Tibial nerve (tissue), 4 donors: ENCODE data around the gene ERV3-1. TPM values are rescaled to one million over a fixed set of nuclear protein-coding genes. Genes with fewer than 3 reads are reported as not detected.

Experiments
- DNase-seq, 2 donors: peaks; one replicate each; pipeline ENCODE4 v3.0.0-alpha.2; 2019; ENCODE audit warnings: low spot score in 2 of 2
- H3K27ac ChIP-seq, 4 donors: fragments of 200-600 bp; sonication (generic) in 3 of 4; one replicate each; pipeline ENCODE4 v1.5.1; 2017 to 2019; ENCODE audit warnings: mild to moderate bottlenecking in 1 of 4
- H3K27me3 ChIP-seq, 2 donors: fragments of 200-600 bp; sonication (generic) in 1 of 2; one replicate each; pipeline versions ENCODE4 v1.5.1 to v1.6.0; 2017 to 2019
- H3K36me3 ChIP-seq, 3 donors: fragments of 200-600 bp; sonication (generic); one replicate each; pipeline ENCODE4 v1.5.1; 2018 to 2019
- H3K4me1 ChIP-seq, 4 donors: fragments of 200-600 bp; sonication (generic) in 3 of 4; one replicate each; pipeline ENCODE4 v1.5.1; 2017 to 2019
- H3K4me3 ChIP-seq, 4 donors: fragments of 200-600 bp; sonication (generic) in 3 of 4; one replicate each; pipeline ENCODE4 v1.5.1; 2017 to 2019; ENCODE audit warnings: mild to moderate bottlenecking in 1 of 4, moderate library complexity in 1 of 4
- H3K9me3 ChIP-seq, 4 donors: fragments of 200-600 bp; sonication (generic) in 3 of 4; one replicate each; pipeline ENCODE4 v1.5.1; 2017 to 2019
- CTCF ChIP-seq, 5 experiments: fragments of 200-600 bp in 3 of 5; fragments of 450-650 bp in 2 of 5; sonication (generic) in 3 of 5; IDR thresholded peaks; one replicate each; pipeline ENCODE4 v1.5.1; 2016 to 2019; ENCODE audit warnings: antibody characterized with exemption in 5 of 5, mild to moderate bottlenecking in 3 of 5, moderate library complexity in 2 of 5
- EP300 ChIP-seq, 2 donors: sonication (generic); formaldehyde crosslinking; IDR thresholded peaks; one replicate each; pipeline ENCODE4 v1.6.1; 2017; ENCODE audit warnings: antibody characterized with exemption in 2 of 2, mild to moderate bottlenecking in 1 of 2
- POLR2A ChIP-seq, 2 donors: fragments of 450-650 bp; IDR thresholded peaks; one replicate each; pipeline ENCODE4 v1.6.1; 2017; ENCODE audit warnings: antibody characterized with exemption in 2 of 2, mild to moderate bottlenecking in 2 of 2, moderate library complexity in 2 of 2
- WGBS, 2 donors: methylation state at CpG; one replicate each; pipeline ENCODE4 v1.1.5; 2018; 5-methylcytosine and 5-hydroxymethylcytosine counted together
- total RNA-seq, 4 donors: library from RNA; depleted of rRNA; stranded (reverse); fragments of >200 nt; gene quantifications; one replicate each; pipeline ENCODE4 v1.1.0, GENCODE V29; 2016

The ERV3-1 gene
- total RNA-seq, 4 donors from 2014 or later = 19.2 to 33.9 (median 19.7) TPM

- TF ChIP-seq EP300 (IDR thresholded peaks at IDR 0.05) (no peak), CTCF (IDR thresholded peaks at IDR 0.05) (no peak), POLR2A (IDR thresholded peaks at IDR 0.05) (no peak)
- peaks cover 0 to 5% (median 0%) of the 10 kb centered on the region in 4 donors for H3K4me1 ChIP-seq
- no peak overlapping the region for H3K27ac ChIP-seq
- no peaks in the 10 kb centered on the region for H3K27me3 ChIP-seq
- H3K4me3 ChIP-seq = no peak overlapping the region
- DNase-seq = no peak
- peaks cover 0 to 48% (median 0%) of the 10 kb centered on the region in 4 donors for H3K9me3 ChIP-seq
- 74 to 88% methylated on average over 8 of the region's 8 CpGs for WGBS, 2 donors
- peaks cover 0 to 49% (median 0%) of the 10 kb centered on the region in 3 donors for H3K36me3 ChIP-seq
These were observed 8.5 kb downstream of the ERV3-1 start for GRCh38 chr7:64997927-64998391.

- DNase-seq = no peak
- H3K9me3 ChIP-seq = peaks cover 0 to 55% (median 0%) of the 10 kb centered on the region in 4 donors
- TF ChIP-seq POLR2A (IDR thresholded peaks at IDR 0.05) (no peak), EP300 (IDR thresholded peaks at IDR 0.05) (no peak), CTCF (IDR thresholded peaks at IDR 0.05) (no peak)
- no peak overlapping the region for H3K4me3 ChIP-seq
- no peaks in the 10 kb centered on the region for H3K27me3 ChIP-seq
- H3K4me1 ChIP-seq = no peaks in the 10 kb centered on the region
- H3K27ac ChIP-seq = no peak overlapping the region
- WGBS, 2 donors = 93 to 98% methylated on average over 12 of the region's 12 CpGs
- peaks cover 0 to 54% (median 0%) of the 10 kb centered on the region in 3 donors for H3K36me3 ChIP-seq
These were observed 9.2 kb downstream of the ERV3-1 start for GRCh38 chr7:64997164-64997908.

- H3K36me3 ChIP-seq = peaks cover 0 to 59% (median 0%) of the 10 kb centered on the region in 3 donors
- H3K27ac ChIP-seq = no peak overlapping the region
- TF ChIP-seq EP300 (IDR thresholded peaks at IDR 0.05) (no peak), CTCF (IDR thresholded peaks at IDR 0.05) (no peak), POLR2A (IDR thresholded peaks at IDR 0.05) (no peak)
- whole genome bisulfite sequencing, 2 donors = 97% methylated on average over 2 of the region's 2 CpGs
- H3K4me1 ChIP-seq = no peaks in the 10 kb centered on the region
- no peak overlapping the region for H3K4me3 ChIP-seq
- H3K9me3 ChIP-seq = peaks cover 0 to 65% (median 2%) of the 10 kb centered on the region in 4 donors
- no peaks in the 10 kb centered on the region for H3K27me3 ChIP-seq
- DNase-seq = no peak
These were observed 10.2 kb downstream of the ERV3-1 start for GRCh38 chr7:64996305-64996704.

- 98 to 99% methylated on average over 7 of the region's 7 CpGs for whole genome bisulfite sequencing, 2 donors
- Histone ChIP-seq H3K27ac (no peak overlapping the region), H3K4me3 (no peak overlapping the region), H3K27me3 (no peaks in the 10 kb centered on the region), H3K9me3 (peaks cover 0 to 81% (median 6%) of the 10 kb centered on the region in 4 donors), H3K4me1 (no peaks in the 10 kb centered on the region), H3K36me3 (peaks cover 0 to 67% (median 0%) of the 10 kb centered on the region in 3 donors)
- no peak for DNase-seq
- no peak for TF ChIP-seq EP300 (IDR thresholded peaks at IDR 0.05)
- no peak for TF ChIP-seq CTCF (IDR thresholded peaks at IDR 0.05)
- no peak for TF ChIP-seq POLR2A (IDR thresholded peaks at IDR 0.05)
These were observed 12.6 kb downstream of the ERV3-1 start for GRCh38 chr7:64993901-64994300.

GRCh38 chr7:64992971-64993370 lies 13.5 kb downstream of the ERV3-1 start:
- no peak overlapping the region for H3K27ac ChIP-seq
- no peaks in the 10 kb centered on the region for H3K4me1 ChIP-seq
- no peak overlapping the region for H3K4me3 ChIP-seq
- no peak for TF ChIP-seq EP300 (IDR thresholded peaks at IDR 0.05)
- no peak for TF ChIP-seq CTCF (IDR thresholded peaks at IDR 0.05)
- no peak for TF ChIP-seq POLR2A (IDR thresholded peaks at IDR 0.05)
- 87 to 94% methylated on average over 5 of the region's 5 CpGs for WGBS, 2 donors
- H3K27me3 ChIP-seq = no peaks in the 10 kb centered on the region
- H3K36me3 ChIP-seq = peaks cover 0 to 66% (median 0%) of the 10 kb centered on the region in 3 donors
- DNase-seq = no peak
- H3K9me3 ChIP-seq = peaks cover 0 to 73% (median 8%) of the 10 kb centered on the region in 4 donors
